HL-60 (cell line): ENCODE data around the gene LAMC1.

Experiments used
- GABPA ChIP-seq: IDR thresholded peaks from 2 replicates; pipeline ENCODE4 v1.6.1; 2012; ENCODE audit warnings: low read depth
- POLR2AphosphoS5 ChIP-seq: IDR thresholded peaks from 2 replicates; pipeline ENCODE4 v1.6.1; 2012; ENCODE audit warnings: low read depth
- REST ChIP-seq: IDR thresholded peaks from 2 replicates; pipeline ENCODE4 v1.6.1; 2012; ENCODE audit warnings: low read depth; ENCODE audit not compliant: insufficient replicate concordance
- SPI1 ChIP-seq: IDR thresholded peaks from 2 replicates; pipeline ENCODE4 v1.6.1; 2012; ENCODE audit warnings: low read depth, mild to moderate bottlenecking, borderline replicate concordance
- TF ChIP-seq, protein P1 (sequence below): IDR thresholded peaks from one replicate; pipeline ENCODE4 v1.5.1; 2011; ENCODE audit warnings: low read length, control low read depth, inconsistent platforms; ENCODE audit not compliant: insufficient read depth

- TF ChIP-seq, protein P1, sequence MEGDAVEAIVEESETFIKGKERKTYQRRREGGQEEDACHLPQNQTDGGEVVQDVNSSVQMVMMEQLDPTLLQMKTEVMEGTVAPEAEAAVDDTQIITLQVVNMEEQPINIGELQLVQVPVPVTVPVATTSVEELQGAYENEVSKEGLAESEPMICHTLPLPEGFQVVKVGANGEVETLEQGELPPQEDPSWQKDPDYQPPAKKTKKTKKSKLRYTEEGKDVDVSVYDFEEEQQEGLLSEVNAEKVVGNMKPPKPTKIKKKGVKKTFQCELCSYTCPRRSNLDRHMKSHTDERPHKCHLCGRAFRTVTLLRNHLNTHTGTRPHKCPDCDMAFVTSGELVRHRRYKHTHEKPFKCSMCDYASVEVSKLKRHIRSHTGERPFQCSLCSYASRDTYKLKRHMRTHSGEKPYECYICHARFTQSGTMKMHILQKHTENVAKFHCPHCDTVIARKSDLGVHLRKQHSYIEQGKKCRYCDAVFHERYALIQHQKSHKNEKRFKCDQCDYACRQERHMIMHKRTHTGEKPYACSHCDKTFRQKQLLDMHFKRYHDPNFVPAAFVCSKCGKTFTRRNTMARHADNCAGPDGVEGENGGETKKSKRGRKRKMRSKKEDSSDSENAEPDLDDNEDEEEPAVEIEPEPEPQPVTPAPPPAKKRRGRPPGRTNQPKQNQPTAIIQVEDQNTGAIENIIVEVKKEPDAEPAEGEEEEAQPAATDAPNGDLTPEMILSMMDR: no peak
- TF ChIP-seq GABPA (no peak), REST (no peak), POLR2AphosphoS5 (no peak), SPI1 (no peak)
Observed at GRCh38 chr1:183105449-183105848, 82.2 kb downstream of the LAMC1 start.
